BLaER1 treated with 17β-estradiol and CSF1 and Interleukin-3, amounts not matched to agents 10 nM and 100 nM (cell line): ENCODE data around the gene ABCA4.
A peak's percentile ranks its signal among the peaks of the same experiment; 100 is the strongest.

Source experiments
- H3K27ac ChIP-seq, 11 experiments: shearing (Covaris generic); formaldehyde crosslinking; 2 replicates each; pipeline ENCODE4 v1.8.1; 2022
- H3K27me3 ChIP-seq, 11 experiments: shearing (Covaris generic); formaldehyde crosslinking; 2 replicates each; pipeline ENCODE4 v1.8.1; 2022
- H3K36me3 ChIP-seq, 11 experiments: shearing (Covaris generic); formaldehyde crosslinking; 2 replicates each; pipeline ENCODE4 v1.8.1; 2022
- H3K4me1 ChIP-seq, 10 experiments: shearing (Covaris generic); formaldehyde crosslinking; 2 replicates each; pipeline ENCODE4 v1.8.1; 2022
- H3K4me2 ChIP-seq, 11 experiments: shearing (Covaris generic); formaldehyde crosslinking; 2 replicates each; pipeline ENCODE4 v1.8.1; 2022
- H3K4me3 ChIP-seq, 10 experiments: shearing (Covaris generic); formaldehyde crosslinking; 2 replicates each; pipeline ENCODE4 v1.8.1; 2022
- H3K9ac ChIP-seq, 11 experiments: shearing (Covaris generic); formaldehyde crosslinking; 2 replicates each; pipeline ENCODE4 v1.8.1; 2022
- H3K9me3 ChIP-seq, 11 experiments: shearing (Covaris generic); formaldehyde crosslinking; replicated peaks in 1 of 11; 2 replicates each; pipeline ENCODE4 v1.8.1; 2022
- H4K20me1 ChIP-seq, 11 experiments: shearing (Covaris generic); formaldehyde crosslinking; 2 replicates each; pipeline ENCODE4 v1.8.1; 2022
- Cebpa-rat ChIP-seq, 11 experiments: shearing (Covaris generic); IDR thresholded peaks; 2 replicates each; pipeline ENCODE4 v1.8.1; 2022

Gene ABCA4

GRCh38 chr1:94043738-94044289 is 77.1 kb downstream of the ABCA4 start:
- H3K4me1 ChIP-seq: peaks cover 10 to 34% (median 25%) of the 10 kb centered on the region in 10 experiments
- no peaks in the 10 kb centered on the region for H3K9me3 ChIP-seq
- H3K27me3 ChIP-seq: peaks cover 0 to 6% (median 0%) of the 10 kb centered on the region in 11 experiments; a peak in 1 of 22 replicates
- peak overlapping the region; percentile 52 to 86 (median 68) for H3K4me2 ChIP-seq
- no peaks in the 10 kb centered on the region for H4K20me1 ChIP-seq
- H3K4me3 ChIP-seq: peak overlapping the region in 1 of 10 experiments; percentile 5; a peak in 1 of 20 replicates
- no peak for TF ChIP-seq Cebpa-rat (IDR thresholded peaks at IDR 0.05)
- H3K9ac ChIP-seq: peak overlapping the region in 1 of 11 experiments; percentile 38; a peak in 1 of 22 replicates
- H3K27ac ChIP-seq: peak overlapping the region in 5 of 11 experiments; percentile 15 to 27 (median 23); a peak in 6 of 22 replicates
- no peaks in the 10 kb centered on the region for H3K36me3 ChIP-seq

DNA sequence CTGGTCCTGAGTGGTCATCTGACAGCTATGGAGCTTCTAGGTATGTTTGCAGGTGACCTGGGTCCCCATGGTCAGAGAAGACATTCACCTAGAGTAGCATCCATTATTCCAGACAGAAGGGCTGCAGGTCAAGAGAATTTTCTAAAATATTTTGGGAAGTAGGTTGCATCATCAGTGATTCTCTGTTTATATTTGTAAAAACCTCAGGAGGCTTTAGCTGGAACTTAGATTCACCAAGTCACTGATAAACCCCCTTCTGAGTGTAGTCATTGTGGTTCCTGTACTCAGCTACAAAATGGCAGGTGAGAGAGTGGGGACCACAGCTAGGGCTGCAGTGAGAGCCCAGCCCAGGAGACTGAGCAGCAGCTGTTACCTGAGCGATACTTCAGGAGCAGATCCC is 78.6 kb downstream of the ABCA4 start:
- H3K9me3 ChIP-seq: no peaks in the 10 kb centered on the region
- H3K27me3 ChIP-seq: no peaks in the 10 kb centered on the region
- H4K20me1 ChIP-seq: no peaks in the 10 kb centered on the region
- H3K36me3 ChIP-seq: no peaks in the 10 kb centered on the region
- peak overlapping the region in 1 of 11 experiments; percentile 7; a peak in 1 of 22 replicates for H3K4me2 ChIP-seq
- no peak overlapping the region for H3K27ac ChIP-seq
- peaks cover 14 to 35% (median 20%) of the 10 kb centered on the region in 10 experiments for H3K4me1 ChIP-seq
- no peak for TF ChIP-seq Cebpa-rat (IDR thresholded peaks at IDR 0.05)
- H3K9ac ChIP-seq: no peak overlapping the region
- no peak overlapping the region for H3K4me3 ChIP-seq

GRCh38 chr1:94039871-94040569 is 80.9 kb downstream of the ABCA4 start:
- H3K27me3 ChIP-seq: no peaks in the 10 kb centered on the region
- H3K9ac ChIP-seq: no peak overlapping the region
- peaks cover 28 to 58% (median 38%) of the 10 kb centered on the region in 10 experiments for H3K4me1 ChIP-seq
- no peaks in the 10 kb centered on the region for H3K9me3 ChIP-seq
- H3K4me2 ChIP-seq: no peak overlapping the region
- H3K27ac ChIP-seq: no peak overlapping the region
- no peaks in the 10 kb centered on the region for H3K36me3 ChIP-seq
- no peak overlapping the region for H3K4me3 ChIP-seq
- TF ChIP-seq Cebpa-rat (IDR thresholded peaks at IDR 0.05): no peak
- no peaks in the 10 kb centered on the region for H4K20me1 ChIP-seq

DNA sequence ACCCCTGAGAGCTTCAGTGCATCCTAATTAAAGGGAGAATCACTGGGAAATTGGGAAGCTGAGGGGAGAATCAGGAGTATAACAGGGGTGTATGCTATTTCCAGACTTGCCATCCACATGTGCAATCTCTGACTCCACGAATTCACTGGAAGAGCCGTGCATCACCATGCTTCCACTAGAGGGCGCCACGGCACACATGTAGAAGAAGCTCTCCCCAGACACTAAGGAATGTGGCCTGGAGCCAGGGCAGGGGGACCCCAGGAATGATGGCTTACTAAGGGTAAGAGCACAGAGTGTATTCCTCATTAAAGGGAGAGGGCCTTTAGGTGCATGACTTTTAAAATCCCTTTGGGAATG is 81.5 kb downstream of the ABCA4 start:
- Histone ChIP-seq H3K9me3 (no peaks in the 10 kb centered on the region), H3K9ac (no peak overlapping the region), H4K20me1 (no peaks in the 10 kb centered on the region), H3K36me3 (no peaks in the 10 kb centered on the region), H3K4me3 (no peak overlapping the region), H3K27ac (no peak overlapping the region), H3K4me2 (no peak overlapping the region), H3K4me1 (peaks cover 27 to 58% (median 36%) of the 10 kb centered on the region in 10 experiments), H3K27me3 (no peaks in the 10 kb centered on the region)
- no peak for TF ChIP-seq Cebpa-rat (IDR thresholded peaks at IDR 0.05)

GRCh38 chr1:94038511-94038910 is 82.4 kb downstream of the ABCA4 start:
- Histone ChIP-seq H3K27ac (no peak overlapping the region), H3K4me3 (no peak overlapping the region), H3K9ac (no peak overlapping the region), H3K4me1 (peaks cover 22 to 63% (median 34%) of the 10 kb centered on the region in 10 experiments; a peak in 19 of 20 replicates), H3K36me3 (no peaks in the 10 kb centered on the region), H4K20me1 (no peaks in the 10 kb centered on the region), H3K27me3 (no peaks in the 10 kb centered on the region), H3K4me2 (no peak overlapping the region; a peak in 1 of 22 replicates), H3K9me3 (no peaks in the 10 kb centered on the region)
- no peak for TF ChIP-seq Cebpa-rat (IDR thresholded peaks at IDR 0.05)

DNA sequence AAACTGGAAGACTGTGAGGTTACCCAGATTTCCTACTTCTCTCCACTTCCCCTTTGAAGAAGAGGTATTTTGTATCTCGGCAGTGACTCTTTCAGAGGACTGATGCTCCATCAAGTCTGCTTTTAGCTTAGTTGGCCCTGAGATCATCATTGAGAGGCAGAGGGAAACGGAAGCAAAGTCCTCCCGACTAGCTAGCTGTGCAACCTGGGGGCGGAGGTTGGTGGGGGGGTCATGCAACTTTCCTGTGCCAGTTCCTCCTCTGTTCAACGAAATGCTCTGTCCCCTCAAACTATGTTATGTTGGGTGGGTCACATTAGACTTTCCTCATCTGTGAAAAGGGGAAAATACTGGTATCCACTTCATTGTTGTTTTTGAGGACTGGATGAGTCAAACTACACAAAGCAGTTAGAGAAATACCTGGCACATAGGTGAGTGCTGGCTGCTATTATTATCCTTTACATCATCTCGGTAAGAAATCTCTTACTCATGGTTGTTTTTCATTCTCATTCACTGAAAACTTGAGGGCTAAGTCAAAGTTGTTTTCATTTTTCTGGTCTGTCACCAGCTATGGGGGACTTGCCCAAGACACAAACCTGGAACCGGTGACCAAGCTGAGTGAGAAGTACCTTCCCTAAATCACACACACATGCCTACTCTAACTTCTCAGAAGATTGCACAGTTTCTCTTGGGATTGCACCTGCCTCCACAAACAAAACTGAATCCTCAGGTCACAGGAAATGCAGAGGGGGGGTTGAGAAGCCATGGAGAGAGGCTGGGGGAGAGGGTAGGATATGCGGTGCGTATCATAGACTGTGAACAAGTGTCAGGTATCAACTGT is 83.3 kb downstream of the ABCA4 start:
- H3K27ac ChIP-seq: peak overlapping the region in 6 of 11 experiments; percentile 8 to 55 (median 43); a peak in 8 of 22 replicates
- TF ChIP-seq Cebpa-rat (IDR thresholded peaks at IDR 0.05): no peak
- peaks cover 28 to 65% (median 40%) of the 10 kb centered on the region in 10 experiments for H3K4me1 ChIP-seq
- no peaks in the 10 kb centered on the region for H4K20me1 ChIP-seq
- H3K36me3 ChIP-seq: no peaks in the 10 kb centered on the region
- H3K9me3 ChIP-seq: no peaks in the 10 kb centered on the region
- no peak overlapping the region for H3K4me3 ChIP-seq
- no peaks in the 10 kb centered on the region for H3K27me3 ChIP-seq
- H3K4me2 ChIP-seq: peak overlapping the region; percentile 8 to 69 (median 37); a peak in 20 of 22 replicates
- peak overlapping the region in 1 of 11 experiments; percentile 29; a peak in 1 of 22 replicates for H3K9ac ChIP-seq

DNA sequence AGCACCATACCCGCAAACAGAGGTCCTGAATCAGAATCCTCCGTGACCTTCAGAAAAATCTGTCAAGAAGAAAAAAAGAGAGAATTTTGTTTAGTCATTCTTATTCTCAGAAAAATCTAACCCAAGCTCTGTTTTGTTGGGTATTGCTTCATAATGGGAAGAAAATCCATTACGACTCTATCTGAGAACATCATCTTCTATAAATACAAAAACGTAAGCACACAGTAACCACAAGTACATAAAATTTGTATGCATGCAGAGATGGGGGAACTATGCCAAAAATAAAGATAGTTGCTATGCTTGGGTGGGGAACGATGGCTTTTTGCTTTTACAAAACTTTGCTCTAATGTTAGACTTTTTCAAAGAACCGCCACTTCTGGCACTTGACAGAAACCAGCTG is 84.2 kb downstream of the ABCA4 start:
- Histone ChIP-seq H3K4me1 (peaks cover 34 to 69% (median 47%) of the 10 kb centered on the region in 10 experiments), H3K27ac (peak overlapping the region in 6 of 11 experiments; percentile 18 to 55 (median 43); a peak in 9 of 22 replicates), H3K27me3 (no peaks in the 10 kb centered on the region), H3K4me3 (no peak overlapping the region), H3K9ac (peak overlapping the region in 1 of 11 experiments; percentile 29; a peak in 1 of 22 replicates), H3K36me3 (no peaks in the 10 kb centered on the region), H4K20me1 (no peaks in the 10 kb centered on the region), H3K4me2 (peak overlapping the region; percentile 8 to 69 (median 37)), H3K9me3 (no peaks in the 10 kb centered on the region)
- no peak for TF ChIP-seq Cebpa-rat (IDR thresholded peaks at IDR 0.05)

DNA sequence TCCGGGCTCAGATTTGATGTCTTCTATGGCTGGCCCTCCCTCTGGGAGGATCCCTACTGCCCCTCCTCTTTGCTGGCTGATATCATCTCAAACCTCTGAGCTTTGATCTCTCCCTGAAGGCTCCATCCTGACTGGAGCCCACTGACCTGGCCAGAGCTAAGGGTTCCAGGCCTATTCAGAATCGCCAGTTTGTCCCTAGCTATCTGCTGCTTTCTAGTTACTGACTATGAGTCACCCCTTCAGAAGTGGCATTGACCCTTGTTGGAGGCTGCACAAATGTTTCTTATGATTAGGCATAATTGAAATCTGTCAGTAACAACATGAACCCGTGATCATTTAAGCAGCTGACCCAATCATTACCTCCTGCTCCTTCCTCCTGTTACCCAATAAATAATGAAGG is 87.1 kb downstream of the ABCA4 start:
- peaks cover 34 to 73% (median 48%) of the 10 kb centered on the region in 10 experiments for H3K4me1 ChIP-seq
- H3K36me3 ChIP-seq: no peaks in the 10 kb centered on the region
- no peaks in the 10 kb centered on the region for H4K20me1 ChIP-seq
- H3K9ac ChIP-seq: no peak overlapping the region
- no peak overlapping the region for H3K27ac ChIP-seq
- no peaks in the 10 kb centered on the region for H3K27me3 ChIP-seq
- H3K9me3 ChIP-seq: no peaks in the 10 kb centered on the region
- peak overlapping the region in 5 of 11 experiments; percentile 45 to 70 (median 51); a peak in 8 of 22 replicates for H3K4me2 ChIP-seq
- H3K4me3 ChIP-seq: no peak overlapping the region
- TF ChIP-seq Cebpa-rat (IDR thresholded peaks at IDR 0.05): no peak

- H3K4me1 ChIP-seq: peaks cover 30 to 64% (median 44%) of the 10 kb centered on the region in 10 experiments
- no peaks in the 10 kb centered on the region for H3K27me3 ChIP-seq
- peak overlapping the region in 7 of 11 experiments; percentile 0 to 35 (median 21); a peak in 4 of 22 replicates for H3K27ac ChIP-seq
- no peaks in the 10 kb centered on the region for H3K36me3 ChIP-seq
- no peaks in the 10 kb centered on the region for H3K9me3 ChIP-seq
- H3K4me3 ChIP-seq: no peak overlapping the region
- H3K4me2 ChIP-seq: peak overlapping the region; percentile 23 to 70 (median 41); a peak in 19 of 22 replicates
- no peaks in the 10 kb centered on the region for H4K20me1 ChIP-seq
- no peak for TF ChIP-seq Cebpa-rat (IDR thresholded peaks at IDR 0.05)
- H3K9ac ChIP-seq: no peak overlapping the region
These were observed 88.3 kb downstream of the ABCA4 start for GRCh38 chr1:94032637-94033036.
